PC-9 (cell line): ENCODE data around the gene SEL1L2.

Experiments used
- CTCF ChIP-seq: fragments of 200-600 bp; sonication (generic); conservative IDR thresholded peaks from 2 replicates; pipeline ENCODE4 v1.6.1; 2017; ENCODE audit warnings: mixed run types, antibody characterized with exemption, mild to moderate bottlenecking, moderate library complexity
- EZH2 ChIP-seq: fragments of 200-600 bp; sonication (generic); IDR thresholded peaks from 2 replicates; pipeline ENCODE4 v1.8.0; 2017; ENCODE audit warnings: antibody characterized with exemption, low read depth

- TF ChIP-seq CTCF, result no peak
- TF ChIP-seq EZH2, result no peak
These were observed 115.1 kb downstream of the SEL1L2 start for GRCh38 chr20:13875265-13875811.
